ENCODE results near the gene KLK11. TPM values are rescaled to one million over a fixed set of nuclear protein-coding genes. Genes with fewer than 3 reads are reported as not detected.
A peak's percentile ranks its signal among the peaks of the same experiment; 100 is the strongest.

The KLK11 gene
- total RNA-seq, 3 donors from 2014 or later: 5.6 to 21.1 TPM; not detected in 1

DNA sequence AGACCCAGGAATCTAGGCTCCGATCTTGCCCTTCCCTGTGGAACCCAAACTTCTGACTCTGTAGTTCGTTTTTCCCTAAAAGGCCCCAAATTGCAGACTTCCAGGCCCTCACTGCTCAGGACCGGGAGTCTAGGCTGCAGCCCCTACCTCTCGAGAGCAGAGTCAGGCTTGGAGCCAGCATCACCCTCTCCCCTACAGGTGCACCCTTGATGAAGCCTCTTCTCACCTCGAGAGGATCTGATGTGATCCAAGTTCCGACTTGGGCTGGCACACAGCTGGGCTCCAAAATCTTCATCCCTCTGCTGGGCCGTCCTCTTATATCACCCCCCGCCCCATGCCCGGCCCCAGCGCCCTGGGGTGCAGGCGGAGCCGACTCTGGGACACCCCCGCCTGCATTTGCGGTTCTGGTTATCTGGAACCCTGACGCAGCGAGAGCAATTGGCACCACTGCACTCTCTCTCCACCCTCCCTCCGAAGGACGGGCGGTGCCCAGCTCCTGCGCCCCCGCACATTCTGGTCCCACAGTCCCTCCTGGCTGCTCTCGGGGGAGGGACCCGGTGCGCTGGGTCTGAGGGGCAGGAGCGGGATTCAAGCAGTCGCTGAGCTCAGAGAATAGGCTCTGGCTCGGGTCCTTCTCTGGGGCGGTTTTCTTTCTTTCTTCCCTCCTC lies 42.7 kb downstream of the KLK11 start, which contains the start of gene KLK7:
Gene KLK7, minus strand, starts transcription at position 293 of the 668 bp plus-strand sequence. CDS start 1,518 bp downstream, outside the sequence.
- Histone ChIP-seq H3K36me3 (no peaks in the 10 kb centered on the region), H3K4me3 (peak within 1 kb of the TSS in 2 of 3 donors; percentile 50 to 59), H3K27me3 (no peaks in the 10 kb centered on the region), H3K27ac (peak within 1 kb of the TSS in 1 of 2 donors; percentile 71), H3K4me1 (no peaks in the 10 kb centered on the region), H3K9me3 (no peaks in the 10 kb centered on the region)
- intact Hi-C loops (cut with DNase I; ENCODE audit: low total_unique reads): no loop called here
- TF ChIP-seq POLR2AphosphoS5 (IDR thresholded peaks at IDR 0.05) (peak in 1 of 3 donors; percentile 17), CTCF (IDR thresholded peaks at IDR 0.05) (no peak), POLR2A (IDR thresholded peaks at IDR 0.05) (no peak)
- no peak for DNase-seq (ENCODE audit: low spot score in 2 of 2)

GRCh38 chr19:50982186-50982585 lies 44.2 kb downstream of the KLK11 start:
- H3K4me3 ChIP-seq: peak overlapping the region in 1 of 3 donors; percentile 7
- no peaks in the 10 kb centered on the region for H3K4me1 ChIP-seq
- H3K36me3 ChIP-seq: no peaks in the 10 kb centered on the region
- TF ChIP-seq CTCF (IDR thresholded peaks at IDR 0.05): no peak
- TF ChIP-seq POLR2A (IDR thresholded peaks at IDR 0.05): no peak
- TF ChIP-seq POLR2AphosphoS5 (IDR thresholded peaks at IDR 0.05): no peak
- no peaks in the 10 kb centered on the region for H3K9me3 ChIP-seq
- no peak for DNase-seq (ENCODE audit: low spot score in 2 of 2)
- intact Hi-C loops (cut with DNase I; ENCODE audit: low total_unique reads): no loop called here
- peak overlapping the region in 1 of 2 donors; percentile 52 for H3K27ac ChIP-seq
- H3K27me3 ChIP-seq: no peaks in the 10 kb centered on the region

- no peaks in the 10 kb centered on the region for H3K9me3 ChIP-seq
- intact Hi-C loops (cut with DNase I; ENCODE audit: low total_unique reads): no loop called here
- no peak for TF ChIP-seq CTCF (IDR thresholded peaks at IDR 0.05)
- no peak for TF ChIP-seq POLR2AphosphoS5 (IDR thresholded peaks at IDR 0.05)
- TF ChIP-seq POLR2A (IDR thresholded peaks at IDR 0.05): no peak
- no peaks in the 10 kb centered on the region for H3K4me1 ChIP-seq
- H3K27ac ChIP-seq: peak overlapping the region in 1 of 2 donors; percentile 57
- H3K27me3 ChIP-seq: no peaks in the 10 kb centered on the region
- no peaks in the 10 kb centered on the region for H3K36me3 ChIP-seq
- no peak for DNase-seq (ENCODE audit: low spot score in 2 of 2)
- peak overlapping the region in 1 of 3 donors; percentile 7 for H3K4me3 ChIP-seq
These were observed 44.7 kb downstream of the KLK11 start for GRCh38 chr19:50981587-50982146.

DNA sequence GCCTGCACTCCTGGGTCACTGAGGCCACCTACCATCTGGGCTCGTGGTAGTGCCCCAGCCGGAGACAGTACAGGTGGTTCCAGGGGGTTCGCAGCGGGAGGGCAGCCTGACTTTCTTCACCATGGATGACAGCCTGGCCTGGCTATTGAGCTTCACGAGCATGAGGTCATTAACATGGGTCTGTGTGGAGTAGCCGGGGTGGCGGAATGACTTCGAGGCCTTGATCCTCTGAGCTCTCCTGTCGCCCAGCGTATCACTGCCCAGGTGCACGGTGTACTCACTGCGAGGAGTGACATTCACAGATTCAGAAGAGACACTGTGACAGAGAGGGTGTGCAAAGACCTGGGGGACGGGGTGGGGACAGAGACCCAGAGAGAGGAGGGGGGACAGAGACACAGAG lies 46.2 kb downstream of the KLK11 start:
- intact Hi-C loops (cut with DNase I; ENCODE audit: low total_unique reads): no loop called here
- Histone ChIP-seq H3K4me1 (no peaks in the 10 kb centered on the region), H3K36me3 (no peaks in the 10 kb centered on the region), H3K9me3 (no peaks in the 10 kb centered on the region), H3K4me3 (no peak overlapping the region), H3K27ac (peak overlapping the region in 1 of 2 donors; percentile 71), H3K27me3 (no peaks in the 10 kb centered on the region)
- no peak for TF ChIP-seq POLR2A (IDR thresholded peaks at IDR 0.05)
- TF ChIP-seq POLR2AphosphoS5 (IDR thresholded peaks at IDR 0.05): no peak
- no peak for TF ChIP-seq CTCF (IDR thresholded peaks at IDR 0.05)
- no peak for DNase-seq (ENCODE audit: low spot score in 2 of 2)

- intact Hi-C loops (cut with DNase I; ENCODE audit: low total_unique reads): no loop called here
- no peaks in the 10 kb centered on the region for H3K4me1 ChIP-seq
- TF ChIP-seq CTCF (IDR thresholded peaks at IDR 0.05) (no peak), POLR2A (IDR thresholded peaks at IDR 0.05) (no peak), POLR2AphosphoS5 (IDR thresholded peaks at IDR 0.05) (no peak)
- no peak for DNase-seq (ENCODE audit: low spot score in 2 of 2)
- no peaks in the 10 kb centered on the region for H3K36me3 ChIP-seq
- H3K4me3 ChIP-seq: no peak overlapping the region
- H3K27me3 ChIP-seq: no peaks in the 10 kb centered on the region
- peak overlapping the region in 1 of 2 donors; percentile 71 for H3K27ac ChIP-seq
- H3K9me3 ChIP-seq: no peaks in the 10 kb centered on the region
These were observed 46.7 kb downstream of the KLK11 start for GRCh38 chr19:50979758-50980157.
